ENCODE results near the gene KCTD16.

KCTD16 gene

GRCh38 chr5:144139586-144139985, 31.1 kb upstream of the KCTD16 start:
- no peak overlapping the region for H2BK120ac ChIP-seq (ENCODE audit: insufficient read depth, low read length, poor library complexity)

GRCh38 chr5:144141585-144141984, 29.1 kb upstream of the KCTD16 start:
- H3K36me3 ChIP-seq (ENCODE audit: control insufficient read depth in 1 of 2, insufficient read depth in 2 of 2, low read length in 2 of 2) = no peaks in the 10 kb centered on the region
- no peak overlapping the region for H3K4ac ChIP-seq (ENCODE audit: low read depth, low read length)
- no peak overlapping the region for H2BK5ac ChIP-seq (ENCODE audit: low read depth, low read length, poor library complexity)
- DNase-seq = no peak
- peak overlapping the region; percentile 22 for H3K23ac ChIP-seq (ENCODE audit: low read length)
- no peak overlapping the region for H3K9ac ChIP-seq (ENCODE audit: low read length)
- H3K4me2 ChIP-seq (ENCODE audit: low read length) = no peak overlapping the region
- no peak overlapping the region for H3K27ac ChIP-seq (ENCODE audit: low read depth, low read length)
- H2BK120ac ChIP-seq (ENCODE audit: insufficient read depth, low read length, poor library complexity) = no peak overlapping the region
- H2AFZ ChIP-seq (ENCODE audit: insufficient read depth, low read length, poor library complexity) = no peak overlapping the region
- no peaks in the 10 kb centered on the region for H3K79me1 ChIP-seq (ENCODE audit: low read length)
- H3K4me1 ChIP-seq (ENCODE audit: control insufficient read depth in 1 of 2, insufficient read depth in 2 of 2, low read length in 2 of 2) = no peaks in the 10 kb centered on the region
- H3K27me3 ChIP-seq (ENCODE audit: insufficient read depth, low read length) = no peaks in the 10 kb centered on the region
- H3K14ac ChIP-seq (ENCODE audit: low read length) = no peak overlapping the region
- H3K79me2 ChIP-seq (ENCODE audit: control insufficient read depth, insufficient read depth, low read length, poor library complexity) = no peaks in the 10 kb centered on the region
- no peaks in the 10 kb centered on the region for H3K9me3 ChIP-seq (ENCODE audit: insufficient read depth, low read depth, low read length)
- H4K8ac ChIP-seq (ENCODE audit: low read depth, low read length) = no peak overlapping the region
- H4K12ac ChIP-seq (ENCODE audit: low read depth, low read length) = no peak overlapping the region
- WGBS (ENCODE audit: extremely low coverage, insufficient coverage, insufficient read length) = no CpG with 5 or more reads among the region's 2 CpGs
- H3K18ac ChIP-seq (ENCODE audit: low read length) = no peak overlapping the region
- H4K91ac ChIP-seq (ENCODE audit: low read depth, low read length) = no peak overlapping the region
- H2BK12ac ChIP-seq (ENCODE audit: low read length) = no peak overlapping the region
- H3K4me3 ChIP-seq (ENCODE audit: low read depth, low read length) = no peak overlapping the region
- no peak overlapping the region for H2AK5ac ChIP-seq (ENCODE audit: low read length)

More at GRCh38 chr5:144139586-144139985, 31.1 kb upstream of the KCTD16 start:
- H4K91ac ChIP-seq (ENCODE audit: low read depth, low read length) = no peak overlapping the region
- H3K23ac ChIP-seq (ENCODE audit: low read length) = no peak overlapping the region
- H4K12ac ChIP-seq (ENCODE audit: low read depth, low read length) = no peak overlapping the region
- no peaks in the 10 kb centered on the region for H3K4me1 ChIP-seq (ENCODE audit: control insufficient read depth in 1 of 2, insufficient read depth in 2 of 2, low read length in 2 of 2)
- no peak overlapping the region for H4K8ac ChIP-seq (ENCODE audit: low read depth, low read length)
- H3K27ac ChIP-seq (ENCODE audit: low read depth, low read length) = no peak overlapping the region
- no peak overlapping the region for H2BK5ac ChIP-seq (ENCODE audit: low read depth, low read length, poor library complexity)
- no peak overlapping the region for H3K14ac ChIP-seq (ENCODE audit: low read length)
- H3K18ac ChIP-seq (ENCODE audit: low read length) = no peak overlapping the region
- no peak overlapping the region for H3K9ac ChIP-seq (ENCODE audit: low read length)
- H3K4ac ChIP-seq (ENCODE audit: low read depth, low read length) = no peak overlapping the region
- H3K27me3 ChIP-seq (ENCODE audit: insufficient read depth, low read length) = no peaks in the 10 kb centered on the region
- no peak overlapping the region for H3K4me2 ChIP-seq (ENCODE audit: low read length)
- WGBS (ENCODE audit: extremely low coverage, insufficient coverage, insufficient read length) = no CpG with 5 or more reads among the region's 5 CpGs
- H3K4me3 ChIP-seq (ENCODE audit: low read depth, low read length) = no peak overlapping the region
- no peak overlapping the region for H2AK5ac ChIP-seq (ENCODE audit: low read length)
- no peak overlapping the region for H2AFZ ChIP-seq (ENCODE audit: insufficient read depth, low read length, poor library complexity)
- no peak for DNase-seq
- no peak overlapping the region for H2BK12ac ChIP-seq (ENCODE audit: low read length)
- H3K36me3 ChIP-seq (ENCODE audit: control insufficient read depth in 1 of 2, insufficient read depth in 2 of 2, low read length in 2 of 2) = no peaks in the 10 kb centered on the region
- no peaks in the 10 kb centered on the region for H3K9me3 ChIP-seq (ENCODE audit: insufficient read depth, low read depth, low read length)
- no peaks in the 10 kb centered on the region for H3K79me2 ChIP-seq (ENCODE audit: control insufficient read depth, insufficient read depth, low read length, poor library complexity)
- H3K79me1 ChIP-seq (ENCODE audit: low read length) = no peaks in the 10 kb centered on the region

GRCh38 chr5:144142139-144142823, 28.4 kb upstream of the KCTD16 start:
- no peak overlapping the region for H2AK5ac ChIP-seq (ENCODE audit: low read length)
- no peak overlapping the region for H3K4me2 ChIP-seq (ENCODE audit: low read length)
- H2BK120ac ChIP-seq (ENCODE audit: insufficient read depth, low read length, poor library complexity) = no peak overlapping the region
- H4K91ac ChIP-seq (ENCODE audit: low read depth, low read length) = no peak overlapping the region
- no peak overlapping the region for H3K23ac ChIP-seq (ENCODE audit: low read length)
- H3K4me1 ChIP-seq (ENCODE audit: control insufficient read depth in 1 of 2, insufficient read depth in 2 of 2, low read length in 2 of 2) = no peaks in the 10 kb centered on the region
- H3K14ac ChIP-seq (ENCODE audit: low read length) = no peak overlapping the region
- no peak overlapping the region for H3K4me3 ChIP-seq (ENCODE audit: low read depth, low read length)
- H3K27me3 ChIP-seq (ENCODE audit: insufficient read depth, low read length) = no peaks in the 10 kb centered on the region
- H2AFZ ChIP-seq (ENCODE audit: insufficient read depth, low read length, poor library complexity) = no peak overlapping the region
- no peak overlapping the region for H4K8ac ChIP-seq (ENCODE audit: low read depth, low read length)
- no peaks in the 10 kb centered on the region for H3K79me2 ChIP-seq (ENCODE audit: control insufficient read depth, insufficient read depth, low read length, poor library complexity)
- DNase-seq = peak in 1 of 2 donors; percentile 60
- no peak overlapping the region for H3K27ac ChIP-seq (ENCODE audit: low read depth, low read length)
- no peak overlapping the region for H4K12ac ChIP-seq (ENCODE audit: low read depth, low read length)
- no peaks in the 10 kb centered on the region for H3K79me1 ChIP-seq (ENCODE audit: low read length)
- H3K9ac ChIP-seq (ENCODE audit: low read length) = no peak overlapping the region
- no CpG with 5 or more reads among the region's 2 CpGs for WGBS (ENCODE audit: extremely low coverage, insufficient coverage, insufficient read length)
- no peak overlapping the region for H3K18ac ChIP-seq (ENCODE audit: low read length)
- no peak overlapping the region for H2BK12ac ChIP-seq (ENCODE audit: low read length)
- no peak overlapping the region for H2BK5ac ChIP-seq (ENCODE audit: low read depth, low read length, poor library complexity)
- no peaks in the 10 kb centered on the region for H3K9me3 ChIP-seq (ENCODE audit: insufficient read depth, low read depth, low read length)
- no peaks in the 10 kb centered on the region for H3K36me3 ChIP-seq (ENCODE audit: control insufficient read depth in 1 of 2, insufficient read depth in 2 of 2, low read length in 2 of 2)
- no peak overlapping the region for H3K4ac ChIP-seq (ENCODE audit: low read depth, low read length)

- Histone ChIP-seq H3K9me3 (ENCODE audit: insufficient read depth, low read depth, low read length) (no peaks in the 10 kb centered on the region), H3K36me3 (ENCODE audit: control insufficient read depth in 1 of 2, insufficient read depth in 2 of 2, low read length in 2 of 2) (no peaks in the 10 kb centered on the region), H2AK5ac (ENCODE audit: low read length) (no peak overlapping the region), H3K4me1 (ENCODE audit: control insufficient read depth in 1 of 2, insufficient read depth in 2 of 2, low read length in 2 of 2) (no peaks in the 10 kb centered on the region), H2BK120ac (ENCODE audit: insufficient read depth, low read length, poor library complexity) (no peak overlapping the region), H2AFZ (ENCODE audit: insufficient read depth, low read length, poor library complexity) (no peak overlapping the region), H3K14ac (ENCODE audit: low read length) (no peak overlapping the region), H3K4ac (ENCODE audit: low read depth, low read length) (no peak overlapping the region), H3K4me2 (ENCODE audit: low read length) (no peak overlapping the region), H3K4me3 (ENCODE audit: low read depth, low read length) (no peak overlapping the region), H3K79me2 (ENCODE audit: control insufficient read depth, insufficient read depth, low read length, poor library complexity) (no peaks in the 10 kb centered on the region), H3K27ac (ENCODE audit: low read depth, low read length) (no peak overlapping the region), H2BK5ac (ENCODE audit: low read depth, low read length, poor library complexity) (no peak overlapping the region), H3K23ac (ENCODE audit: low read length) (no peak overlapping the region), H4K91ac (ENCODE audit: low read depth, low read length) (no peak overlapping the region), H2BK12ac (ENCODE audit: low read length) (no peak overlapping the region), H3K9ac (ENCODE audit: low read length) (no peak overlapping the region), H3K27me3 (ENCODE audit: insufficient read depth, low read length) (no peaks in the 10 kb centered on the region), H3K18ac (ENCODE audit: low read length) (no peak overlapping the region), H3K79me1 (ENCODE audit: low read length) (no peaks in the 10 kb centered on the region), H4K12ac (ENCODE audit: low read depth, low read length) (no peak overlapping the region), H4K8ac (ENCODE audit: low read depth, low read length) (no peak overlapping the region)
- no peak for DNase-seq
- no CpG with 5 or more reads among the region's 1 CpG for WGBS (ENCODE audit: extremely low coverage, insufficient coverage, insufficient read length)
These were observed 27.9 kb upstream of the KCTD16 start for GRCh38 chr5:144142824-144143162.

Data from trophoblast cell (in vitro differentiated cells and primary cell).